ENCODE measurements around the gene SUGCT.

Gene SUGCT

GRCh38 chr7:40842641-40843040 is 707.8 kb downstream of the SUGCT start:
- no peak for DNase-seq

DNA sequence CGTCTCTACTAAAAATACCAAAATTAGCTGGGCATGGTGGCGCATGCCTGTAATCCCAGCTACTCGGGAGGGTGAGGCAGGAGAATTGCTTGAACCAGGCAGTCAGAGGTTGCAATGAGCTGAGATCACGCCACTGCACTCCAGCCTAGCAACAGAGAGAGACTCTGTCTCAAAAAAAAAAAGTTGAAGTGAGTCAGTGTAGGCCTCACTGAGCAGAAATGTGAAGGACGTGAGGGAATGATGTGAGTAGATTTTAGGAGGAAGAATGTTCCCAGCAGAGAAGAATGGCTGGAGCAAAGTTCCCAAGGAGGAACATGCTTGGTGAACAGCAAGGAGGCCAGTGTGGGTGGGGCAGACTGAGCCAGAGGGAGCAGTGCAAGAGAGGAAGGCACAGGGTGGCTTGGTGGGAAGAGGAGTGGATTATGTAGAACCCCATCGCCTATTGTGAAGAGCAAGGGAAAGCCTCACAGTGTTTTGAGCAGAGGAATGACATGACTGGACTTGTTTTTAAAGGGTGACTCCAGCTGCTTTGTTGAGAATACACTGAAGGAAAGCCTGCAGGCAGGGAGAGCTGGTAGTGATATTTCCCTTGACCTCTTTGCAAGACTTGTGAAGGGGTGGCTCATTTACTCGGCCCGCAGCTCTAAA is 708.7 kb downstream of the SUGCT start:
- no peak for DNase-seq

DNA sequence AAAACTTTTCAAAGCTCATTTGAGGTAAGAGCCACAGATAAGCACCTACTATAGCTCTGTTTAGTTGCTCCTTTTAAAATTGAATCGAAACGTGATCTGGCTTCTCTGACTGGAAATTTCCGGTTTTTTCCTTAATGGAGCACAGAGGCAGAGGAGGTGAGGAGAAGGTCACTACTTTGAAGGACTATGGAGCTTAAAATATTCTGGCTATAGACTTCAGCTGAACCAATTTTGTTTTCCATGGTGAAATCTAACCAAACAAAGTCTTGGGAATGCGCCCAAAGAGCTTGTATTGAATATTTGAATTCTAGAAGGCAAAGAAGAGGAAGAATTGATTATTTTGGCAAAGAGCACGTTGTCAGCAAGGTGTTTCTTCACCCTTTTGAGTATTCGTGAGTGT is 711.1 kb downstream of the SUGCT start:
- DNase-seq: no peak

GRCh38 chr7:40847921-40848320 is 713.1 kb downstream of the SUGCT start:
- no peak for DNase-seq

- no peak for DNase-seq
Observed at GRCh38 chr7:40848541-40849221, 713.9 kb downstream of the SUGCT start.

GRCh38 chr7:40850017-40850416 is 715.2 kb downstream of the SUGCT start:
- DNase-seq: no peak

DNA sequence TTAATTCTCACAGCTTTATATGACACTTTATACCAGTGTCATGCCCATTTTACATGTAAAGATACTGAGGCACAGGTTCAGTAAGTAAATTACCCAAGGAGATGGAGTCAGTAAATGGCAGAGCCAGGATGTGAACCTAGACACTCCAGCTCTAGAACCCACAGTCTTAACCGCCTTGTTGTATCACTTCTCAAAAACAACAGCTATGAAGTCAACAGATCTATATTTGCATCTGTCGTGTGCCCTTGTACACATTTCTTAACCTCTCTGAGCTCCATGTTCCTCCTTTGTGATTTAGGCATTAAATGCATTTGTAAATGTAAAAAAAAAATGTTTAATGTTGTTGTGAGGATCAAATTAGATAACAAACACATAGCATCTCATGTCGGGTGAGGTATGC is 716.2 kb downstream of the SUGCT start:
- DNase-seq: no peak

DNA sequence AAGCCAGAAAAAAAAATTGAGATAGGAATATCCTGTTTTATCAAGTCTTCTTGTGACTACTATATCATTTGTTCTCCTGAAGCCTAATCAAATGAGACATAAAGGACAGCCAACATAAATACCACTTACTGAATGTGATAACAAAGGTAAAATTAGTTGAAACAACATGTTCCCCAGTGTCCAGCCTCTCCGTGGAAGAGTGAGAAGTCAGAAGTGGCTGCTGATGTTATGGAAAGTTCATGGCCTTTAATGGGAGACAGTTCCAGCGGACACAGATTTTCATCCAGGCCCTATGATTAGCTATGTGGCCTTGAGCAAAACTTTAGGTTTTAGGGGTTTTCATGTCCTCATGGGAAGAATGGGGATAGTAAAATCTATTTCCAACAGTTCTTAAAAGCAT is 724.3 kb downstream of the SUGCT start:
- no peak for DNase-seq

GRCh38 chr7:40859965-40860543 is 725.2 kb downstream of the SUGCT start:
- no peak for DNase-seq

DNA sequence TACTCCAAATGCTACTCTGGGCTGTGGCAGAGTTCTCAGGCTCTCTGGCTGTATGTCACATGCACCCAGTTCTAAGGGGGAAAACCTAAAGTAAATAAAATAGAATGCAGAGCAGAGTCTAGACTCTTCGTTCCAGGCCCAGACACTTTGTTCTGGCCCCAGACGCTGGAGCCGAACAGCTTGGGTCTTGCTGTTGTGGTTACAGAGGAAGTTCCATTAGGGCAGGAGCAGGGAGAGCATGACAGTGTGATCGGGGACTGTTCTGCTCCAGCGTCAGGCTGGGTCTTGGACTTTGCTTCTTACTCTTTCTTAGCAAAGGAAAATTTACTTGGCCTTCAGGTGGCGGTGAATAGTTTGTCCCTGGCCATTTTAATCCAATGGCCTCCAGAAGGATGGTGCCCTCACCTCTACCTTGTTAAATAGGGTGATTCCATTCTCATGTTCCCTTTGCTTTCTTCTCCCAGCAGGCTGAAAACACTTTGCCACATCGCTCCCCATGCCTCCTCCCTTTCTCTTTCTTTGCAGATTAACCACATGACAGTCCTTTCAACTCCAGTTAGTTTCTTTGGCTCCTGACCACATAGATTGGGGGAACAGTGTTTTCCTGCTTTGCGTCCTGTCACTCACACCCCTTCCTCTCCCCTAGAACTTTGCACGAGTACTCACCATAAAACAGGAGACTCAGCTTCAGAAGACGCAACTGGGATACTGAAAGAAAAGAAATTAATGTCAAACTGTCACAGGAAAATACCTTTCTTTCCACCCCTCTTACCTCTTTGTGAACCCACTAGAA is 730.8 kb downstream of the SUGCT start:
- DNase-seq: no peak

GRCh38 chr7:40866601-40867000 is 731.8 kb downstream of the SUGCT start:
- no peak for DNase-seq

GRCh38 chr7:40870108-40870507 is 735.3 kb downstream of the SUGCT start:
- no peak for DNase-seq

DNA sequence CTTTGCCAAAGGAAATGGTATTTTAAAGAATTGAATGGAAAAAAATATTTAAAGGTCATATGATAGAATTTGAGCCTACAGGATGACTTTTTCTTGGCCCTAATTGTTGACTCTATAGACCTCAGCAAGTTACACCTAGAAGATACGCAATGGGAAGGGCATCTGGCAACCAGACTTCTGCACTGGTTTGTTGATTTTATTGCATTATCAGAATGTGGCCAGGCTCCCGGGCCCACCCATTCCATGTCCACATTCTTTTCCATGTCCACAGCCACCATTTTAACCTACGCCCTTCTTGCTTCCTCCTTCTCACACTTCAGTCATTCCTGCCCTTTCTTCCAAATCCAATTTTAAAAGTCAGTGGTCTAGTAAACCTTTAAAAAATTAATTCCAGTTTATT is 738.4 kb downstream of the SUGCT start:
- no peak for DNase-seq

DNA sequence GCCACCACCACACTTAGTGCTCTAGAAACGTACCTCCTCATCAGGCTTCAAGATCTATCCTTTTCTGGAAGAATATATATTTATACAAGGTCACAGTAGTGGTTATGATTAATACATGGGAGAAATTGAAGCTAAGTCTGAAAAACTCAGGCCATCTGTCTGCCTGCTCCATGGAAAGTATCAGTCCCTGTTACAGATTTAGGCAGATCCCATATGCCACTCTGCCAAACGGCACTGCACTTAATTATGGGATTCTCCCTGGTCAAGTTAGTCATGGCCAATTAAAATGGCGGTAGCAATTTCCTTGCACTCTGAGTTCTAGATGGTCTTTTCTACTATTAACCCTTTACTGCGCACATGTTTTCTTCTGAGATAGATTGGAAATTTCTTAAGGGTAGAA is 740.0 kb downstream of the SUGCT start:
- DNase-seq: no peak

GRCh38 chr7:40876601-40877000 is 741.8 kb downstream of the SUGCT start:
- DNase-seq: no peak

DNA sequence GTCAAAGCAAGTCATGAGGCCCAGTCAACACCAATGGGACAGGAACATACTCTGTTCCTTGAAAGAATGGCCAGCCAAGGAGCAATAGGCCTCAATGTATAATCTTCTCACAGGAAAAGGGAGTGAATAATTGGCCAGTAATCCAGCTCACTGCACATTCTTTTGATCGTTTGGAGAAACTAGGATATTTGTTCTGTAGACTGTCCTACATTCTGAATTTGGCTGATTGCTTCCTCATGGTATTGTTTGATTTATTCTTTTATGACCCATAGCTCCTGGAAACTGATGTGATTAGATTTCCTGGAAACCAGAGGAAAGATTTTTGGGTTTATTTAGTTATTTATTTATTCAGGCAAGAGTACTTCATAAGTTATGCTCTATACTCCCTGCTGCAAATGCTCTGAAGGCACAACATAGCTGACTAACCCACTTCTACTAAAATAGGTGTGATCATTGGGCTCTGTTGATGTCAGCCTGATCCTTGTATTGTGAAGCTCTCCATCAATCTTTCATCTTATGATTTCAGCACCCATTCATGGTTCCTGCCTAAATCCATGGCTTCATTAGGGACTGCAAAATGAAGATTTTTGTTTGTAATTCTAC is 745.2 kb downstream of the SUGCT start:
- no peak for DNase-seq

DNA sequence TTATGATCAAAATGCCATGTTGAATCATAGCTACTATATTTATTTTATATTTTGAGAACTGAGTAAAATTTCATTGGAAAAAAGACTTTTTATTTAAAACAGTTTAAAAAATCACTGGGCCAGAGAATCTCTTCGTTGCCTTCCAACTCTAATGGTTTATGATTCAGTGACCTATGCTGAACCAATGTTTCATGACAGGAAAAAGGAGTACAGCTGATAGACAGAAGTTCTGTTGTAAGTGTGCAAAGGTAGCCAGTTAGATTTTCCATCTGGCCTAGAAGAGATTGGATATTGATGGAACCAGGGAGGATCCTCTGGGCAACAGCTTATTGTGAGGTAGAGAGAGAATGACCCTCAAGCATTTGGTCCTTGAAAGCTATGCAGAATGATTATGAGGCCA is 745.8 kb downstream of the SUGCT start:
- DNase-seq: no peak

- DNase-seq: no peak
Observed at GRCh38 chr7:40881405-40881926, 746.7 kb downstream of the SUGCT start.

DNA sequence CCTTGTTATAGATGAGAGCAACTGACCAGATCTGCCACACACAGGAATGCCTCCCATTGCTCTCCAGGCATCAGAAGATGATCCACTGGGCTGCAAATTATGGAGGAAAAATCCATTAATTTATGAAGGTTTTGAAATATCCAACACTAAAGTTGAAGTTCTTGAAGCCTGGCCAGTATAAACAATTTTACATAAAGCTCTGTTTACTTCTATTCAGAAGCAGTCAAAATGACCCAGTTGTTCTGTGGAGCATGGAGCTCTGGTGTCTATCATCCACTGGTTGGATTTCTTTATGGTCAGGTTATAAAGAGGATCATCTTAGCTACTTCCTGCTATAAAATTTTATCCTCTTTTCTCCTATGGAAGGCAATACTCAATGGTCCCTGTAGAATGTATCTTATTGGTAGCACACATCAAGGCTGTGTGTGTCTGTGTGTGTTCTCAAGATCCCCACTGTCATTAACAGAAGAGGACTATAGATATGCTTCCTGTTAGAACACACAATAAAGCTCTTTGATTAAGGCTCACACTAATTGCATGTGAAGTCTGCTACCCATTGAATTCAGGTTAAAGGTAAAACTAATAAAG is 747.4 kb downstream of the SUGCT start:
- no peak for DNase-seq

DNA sequence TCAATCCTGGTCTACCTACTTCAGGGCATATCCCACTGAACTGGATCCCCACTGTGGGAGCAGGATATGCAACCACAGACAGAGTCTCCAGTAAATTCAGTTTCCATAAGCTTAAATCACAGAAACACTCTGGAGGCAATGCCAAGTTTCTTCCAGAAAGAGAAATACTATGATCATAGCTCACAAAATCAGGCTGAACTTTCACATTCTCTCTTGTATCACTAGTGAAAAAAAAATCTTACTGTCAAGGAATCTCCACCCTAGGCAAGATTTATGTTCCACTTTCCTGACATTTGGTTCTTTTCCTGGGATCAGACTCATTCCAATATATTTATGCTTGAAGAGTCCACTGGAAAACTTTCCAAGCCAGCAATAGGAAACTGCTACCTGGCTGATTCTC is 749.0 kb downstream of the SUGCT start:
- DNase-seq: no peak

DNA sequence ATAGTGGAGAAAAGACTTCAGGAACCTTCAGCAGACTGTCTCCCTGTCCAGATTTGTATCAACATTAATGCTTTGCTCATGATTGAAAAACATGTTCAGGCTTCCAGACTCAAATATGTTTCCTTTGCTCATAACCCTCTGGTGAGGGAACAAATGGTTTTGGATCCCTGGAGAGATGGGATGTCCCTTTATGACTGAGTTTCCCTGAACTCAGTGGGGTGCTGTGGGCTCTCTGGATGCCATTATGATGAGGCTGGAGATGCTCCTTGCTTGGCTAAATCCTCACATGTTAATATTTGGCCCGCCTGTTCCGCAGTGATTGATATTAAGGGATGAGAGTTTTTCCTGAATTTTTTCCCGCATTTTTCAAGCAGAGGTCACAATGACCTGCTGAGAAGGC is 749.4 kb downstream of the SUGCT start:
- no peak for DNase-seq

DNA sequence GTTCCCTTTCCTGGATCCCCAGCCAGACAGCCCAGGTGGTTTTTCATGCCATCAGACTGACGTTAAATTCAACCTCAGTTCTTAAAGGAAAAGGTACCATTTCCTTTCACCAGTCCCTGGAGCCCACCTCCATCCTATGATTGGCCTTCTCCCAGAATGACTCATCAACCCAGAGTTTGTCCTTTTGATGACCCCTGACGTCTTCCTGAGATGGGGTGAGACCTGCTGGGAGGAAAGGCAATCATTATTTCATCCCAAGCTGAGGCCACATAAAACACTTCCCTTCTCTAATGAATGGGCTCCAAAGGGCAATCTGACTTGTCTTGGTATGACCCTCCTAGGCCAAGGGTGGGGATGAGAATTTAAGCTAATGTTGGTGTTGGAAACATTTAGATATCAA is 750.7 kb downstream of the SUGCT start:
- no peak for DNase-seq

DNA sequence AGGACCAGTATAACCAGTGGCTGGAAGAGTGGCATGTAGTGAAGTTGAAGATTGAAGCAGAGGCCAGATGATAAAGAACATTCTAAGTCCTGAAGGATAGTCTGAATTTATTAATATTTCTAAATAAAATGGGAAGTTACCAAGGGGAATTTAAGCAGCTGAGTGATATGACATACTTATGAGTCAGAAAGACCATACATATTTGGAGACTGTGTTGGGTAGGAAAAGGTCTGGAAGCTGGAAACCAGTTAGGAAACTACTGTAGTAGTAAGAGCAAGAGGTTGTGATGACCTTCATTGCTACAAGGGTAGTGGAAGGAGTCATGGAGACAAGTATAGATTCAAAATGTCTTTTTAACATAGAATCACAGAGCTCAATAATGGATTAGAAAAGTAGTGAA is 752.3 kb downstream of the SUGCT start:
- no peak for DNase-seq

Measured in stimulated activated CD4-positive, alpha-beta T cell treated with anti-CD3 and anti-CD28 coated beads, Interleukin-4, amount 100 ng/mL, for 4 hours (primary cell).